GM21390 (cell line): ENCODE measurements around the gene CBR3.
"Not testable (repeated sequence)": the region's sequence is repeated elsewhere in the genome, so short reads cannot be mapped to it uniquely, and the experiment has no call there.

ENCODE experiments used
- ATAC-seq: cut with Tn5 transposase; IDR thresholded peaks from one replicate; pipeline ENCODE4 v1.9.1; 2021; ENCODE audit not compliant: unreplicated experiment

CBR3 gene

GRCh38 chr21:36117286-36117741 is 17.6 kb upstream of the CBR3 start:
- ATAC-seq, result no peak

- ATAC-seq, result no peak
These were observed 14.5 kb upstream of the CBR3 start for GRCh38 chr21:36120304-36120888.

GRCh38 chr21:36122977-36123376 is 11.9 kb upstream of the CBR3 start:
- no peak for ATAC-seq

GRCh38 chr21:36124395-36124794 is 10.5 kb upstream of the CBR3 start:
- no peak for ATAC-seq

GRCh38 chr21:36125512-36126207 is 9.2 kb upstream of the CBR3 start:
- ATAC-seq, result no peak

- no peak for ATAC-seq
These were observed 8.7 kb upstream of the CBR3 start for GRCh38 chr21:36126208-36126565.

GRCh38 chr21:36126621-36127110 is 8.2 kb upstream of the CBR3 start:
- no peak for ATAC-seq

GRCh38 chr21:36127250-36127904 is 7.5 kb upstream of the CBR3 start:
- no peak for ATAC-seq

- no peak for ATAC-seq
These were observed 6.9 kb upstream of the CBR3 start for GRCh38 chr21:36127977-36128376.

- ATAC-seq, result no peak
These were observed 5.7 kb upstream of the CBR3 start for GRCh38 chr21:36129219-36129618.

GRCh38 chr21:36130414-36130762 is 4.5 kb upstream of the CBR3 start:
- not testable (repeated sequence) for ATAC-seq

GRCh38 chr21:36130839-36131238 is 4.0 kb upstream of the CBR3 start:
- ATAC-seq, result not testable (repeated sequence)

- no peak for ATAC-seq
These were observed 2.2 kb upstream of the CBR3 start for GRCh38 chr21:36132696-36133095.

- ATAC-seq, result no peak
These were observed 668 bp downstream of the CBR3 start for GRCh38 chr21:36135391-36136102.

GRCh38 chr21:36139791-36140190 is 4.9 kb downstream of the CBR3 start:
- ATAC-seq, result not testable (repeated sequence)

GRCh38 chr21:36141513-36141925 is 6.6 kb downstream of the CBR3 start:
- ATAC-seq, result peak; percentile 77

- ATAC-seq, result not testable (repeated sequence)
These were observed 9.4 kb downstream of the CBR3 start for GRCh38 chr21:36144233-36144632.

GRCh38 chr21:36145259-36145658 is 10.4 kb downstream of the CBR3 start:
- ATAC-seq, result no peak

- no peak for ATAC-seq
These were observed 13.0 kb downstream of the CBR3 start for GRCh38 chr21:36147911-36148310.

- no peak for ATAC-seq
These were observed 14.0 kb downstream of the CBR3 start for GRCh38 chr21:36148886-36149285.
